Right renal pelvis (tissue), 4 donors: ENCODE data around the gene OR14K1. TPM values are rescaled to one million over a fixed set of nuclear protein-coding genes. Genes with fewer than 3 reads are reported as not detected.
"Not testable (repeated sequence)": the region's sequence is repeated elsewhere in the genome, so short reads cannot be mapped to it uniquely, and the experiment has no call there.

Experiments
- DNase-seq, 4 donors: peaks; one replicate each; pipeline ENCODE4 v3.0.0-alpha.2; 2013; ENCODE audit warnings: low read depth in 4 of 4, low spot score in 3 of 4, missing footprints in 1 of 4
- polyA plus RNA-seq, 4 donors: library from polyadenylated mRNA; unstranded; fragments of 120-200 nt; gene quantifications; one replicate each; pipeline ENCODE4 v1.2.1, GENCODE V29; 2013; ENCODE audit not compliant: insufficient read length in 4 of 4

Gene OR14K1
- not detected for polyA plus RNA-seq

DNA sequence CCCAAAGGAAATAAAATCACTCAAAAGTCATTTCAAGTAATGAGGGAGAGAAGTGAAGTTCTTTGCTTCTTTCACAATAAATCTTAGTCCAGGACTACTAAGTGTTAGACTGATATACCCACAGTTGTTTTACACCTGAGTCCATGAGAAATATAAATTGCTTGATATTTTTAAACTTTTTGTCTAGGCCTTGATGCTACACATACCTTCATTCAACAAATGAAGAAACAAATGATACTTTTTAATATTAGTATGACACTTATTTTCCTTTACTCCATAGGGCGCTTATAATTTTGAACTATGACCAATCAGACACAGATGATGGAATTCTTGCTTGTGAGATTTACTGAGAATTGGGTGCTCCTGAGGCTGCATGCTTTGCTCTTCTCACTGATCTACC is at the start of gene OR14K1:
TSS of gene OR14K1 (plus strand) at position 301 of the 400 bp plus-strand sequence. CDS start at position 301, 0 bp downstream.
- DNase-seq = no peak

DNA sequence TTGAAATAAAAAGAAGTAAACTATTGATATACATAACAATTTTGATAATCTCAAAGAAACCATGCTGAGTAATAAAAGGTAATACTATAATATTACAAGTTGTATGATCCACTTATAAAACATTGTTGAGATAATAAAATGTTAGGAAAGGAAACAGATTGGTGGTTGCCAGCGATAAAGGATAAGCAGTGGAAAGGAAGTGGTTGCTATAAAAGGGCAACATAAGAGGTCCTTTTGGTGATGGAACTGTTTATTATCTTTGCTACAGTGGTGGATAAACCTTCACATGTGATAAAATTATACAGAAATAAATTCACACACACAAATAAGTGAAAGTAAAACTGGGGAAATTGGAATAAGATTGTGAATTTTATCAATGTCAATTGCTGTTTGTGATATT is 37.1 kb upstream of the OR14K1 start:
- DNase-seq = no peak

DNA sequence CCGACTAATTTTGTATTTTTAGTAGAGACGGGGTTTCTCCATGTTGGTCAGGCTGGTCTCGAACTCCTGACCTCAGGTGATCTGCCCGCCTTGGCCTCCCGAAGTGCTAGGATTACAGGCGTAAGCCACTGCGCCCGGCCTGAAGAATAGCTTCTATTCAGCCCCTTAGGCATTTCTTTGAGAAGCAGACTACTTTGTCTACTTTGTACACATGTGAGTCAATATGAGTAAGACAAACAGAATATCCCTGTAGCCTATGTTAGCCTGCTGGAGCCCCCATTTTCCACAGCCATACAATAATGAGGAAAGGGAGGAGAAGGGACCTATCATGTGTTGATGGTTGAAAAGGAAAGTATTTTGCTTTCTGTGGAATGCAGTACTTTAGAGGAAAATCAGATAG is 27.7 kb upstream of the OR14K1 start:
- not testable (repeated sequence) for DNase-seq

GRCh38 chr1:247713753-247714152 is 24.7 kb upstream of the OR14K1 start:
- no peak for DNase-seq

DNA sequence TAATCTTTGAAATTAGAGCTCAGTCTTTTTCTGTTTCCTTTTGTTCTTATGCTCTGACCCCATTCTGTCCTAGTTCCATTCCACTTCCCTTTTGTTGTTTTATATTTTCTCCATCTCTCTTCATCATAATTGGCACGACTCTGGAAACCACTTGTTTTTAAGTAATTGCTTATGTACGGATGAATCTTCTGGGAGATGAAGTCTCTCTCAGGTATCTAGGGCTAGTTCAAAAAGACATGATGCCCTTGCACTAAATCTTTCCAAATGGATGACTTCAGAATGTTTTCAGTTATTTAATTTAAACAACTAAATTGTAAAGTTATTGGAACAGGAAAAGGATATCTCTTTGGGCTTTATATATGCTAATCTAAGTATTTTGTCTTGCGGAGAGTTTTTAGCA is 21.9 kb upstream of the OR14K1 start, which contains the start of gene OR6F1:
TSS of gene OR6F1 (minus strand) at position 101 of the 400 bp plus-strand sequence. CDS start 3,891 bp downstream, outside the sequence.
- no peak for DNase-seq

DNA sequence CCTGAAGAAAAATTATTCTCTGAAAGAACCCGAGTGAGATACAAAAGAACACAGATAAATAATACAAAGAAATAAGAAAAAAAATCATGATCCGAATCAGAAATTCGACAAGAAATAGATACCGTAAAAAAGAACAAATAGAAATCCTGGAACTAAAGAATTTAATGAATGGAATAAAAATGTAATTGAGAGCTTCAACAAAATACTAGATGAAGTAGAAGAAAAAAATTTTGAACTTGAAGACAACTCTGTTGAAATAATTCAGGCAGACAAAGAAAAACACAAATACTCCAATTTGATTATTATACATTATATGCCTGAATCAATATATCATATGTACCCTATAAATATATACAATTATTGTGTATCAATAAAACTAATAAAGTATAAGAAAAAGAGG is 17.2 kb upstream of the OR14K1 start:
- no peak for DNase-seq

DNA sequence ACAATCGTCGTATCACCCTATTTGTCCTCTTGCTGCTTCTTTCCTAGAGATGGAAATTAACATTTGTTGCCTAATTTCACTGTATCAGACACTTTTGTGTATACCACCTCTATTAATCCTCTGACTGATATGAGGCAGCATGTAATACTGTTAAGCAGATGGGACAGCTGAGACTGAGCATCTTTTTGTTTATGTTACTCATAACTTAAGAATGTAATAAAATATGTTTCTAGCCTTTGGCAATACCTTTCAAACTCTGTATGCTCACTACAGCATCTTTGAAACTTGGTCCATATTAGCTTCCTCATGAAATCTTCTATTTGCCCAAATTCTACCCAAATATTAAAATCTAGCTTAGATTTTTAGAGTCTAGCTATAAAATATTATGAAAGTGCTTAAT is 2.3 kb downstream of the OR14K1 start:
- DNase-seq = no peak

DNA sequence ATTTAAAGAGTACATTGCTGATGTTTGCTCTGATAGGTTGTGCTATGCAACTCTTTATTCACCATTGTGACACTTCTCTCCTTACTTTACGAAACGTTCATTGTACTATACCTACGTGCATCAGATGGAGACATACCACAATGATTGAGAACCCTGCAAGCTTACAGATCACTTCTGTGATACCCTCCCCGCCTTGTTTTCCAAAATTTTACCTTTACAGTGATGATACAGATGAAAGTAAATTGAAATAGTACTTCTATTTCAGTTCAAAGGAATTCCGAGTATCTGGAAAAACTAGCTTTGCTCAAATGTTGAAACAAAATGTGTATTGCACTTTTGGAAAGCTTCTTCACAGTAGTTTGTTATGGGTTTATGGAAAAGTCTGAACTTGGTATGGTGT is 3.3 kb downstream of the OR14K1 start:
- no peak for DNase-seq

GRCh38 chr1:247742215-247742760 is 3.9 kb downstream of the OR14K1 start:
- DNase-seq = not testable (repeated sequence)

GRCh38 chr1:247746391-247746935 is 8.0 kb downstream of the OR14K1 start:
- DNase-seq = no peak

- DNase-seq = no peak
These were observed 9.2 kb downstream of the OR14K1 start for GRCh38 chr1:247747616-247748015.

DNA sequence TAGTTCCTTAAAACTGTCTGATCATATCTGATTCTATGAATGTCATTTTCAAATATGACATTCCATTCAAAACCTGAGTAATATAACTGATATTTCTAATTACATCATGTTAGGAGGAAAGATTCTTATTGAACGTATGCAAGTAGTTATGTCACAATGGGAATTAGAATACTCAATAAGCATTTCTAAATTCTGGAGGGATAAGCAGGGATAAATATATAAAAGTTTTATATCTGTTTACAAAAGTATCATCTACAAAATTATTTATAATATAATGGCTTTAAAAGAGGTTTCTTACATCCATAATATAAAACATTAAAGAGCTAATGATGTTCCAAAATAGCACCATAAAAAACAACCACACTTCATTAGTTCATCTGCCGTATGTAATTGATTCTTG is 9.6 kb downstream of the OR14K1 start, which contains the start of gene OR14A2:
TSS of gene OR14A2 (minus strand) at position 101 of the 400 bp plus-strand sequence.
- no peak for DNase-seq

DNA sequence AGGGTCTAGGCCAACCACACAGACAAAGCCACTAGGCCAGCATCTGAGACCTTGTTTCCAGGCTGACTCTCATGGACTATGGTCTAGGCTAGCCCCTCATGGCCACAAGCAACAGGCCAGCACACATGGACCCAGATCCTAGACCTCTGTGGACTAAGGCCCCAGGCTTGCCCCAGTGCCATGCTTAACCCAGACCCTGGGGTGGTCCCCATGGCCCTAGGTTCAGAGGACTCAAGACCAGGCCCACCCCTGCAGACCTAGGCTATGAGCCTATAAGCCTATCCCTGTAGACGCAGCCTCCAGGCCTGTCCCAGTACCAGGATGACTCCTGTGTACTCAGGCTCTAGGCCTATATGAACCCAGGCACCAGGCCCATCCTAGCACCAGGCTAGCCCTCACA is 11.5 kb downstream of the OR14K1 start:
- no peak for DNase-seq

DNA sequence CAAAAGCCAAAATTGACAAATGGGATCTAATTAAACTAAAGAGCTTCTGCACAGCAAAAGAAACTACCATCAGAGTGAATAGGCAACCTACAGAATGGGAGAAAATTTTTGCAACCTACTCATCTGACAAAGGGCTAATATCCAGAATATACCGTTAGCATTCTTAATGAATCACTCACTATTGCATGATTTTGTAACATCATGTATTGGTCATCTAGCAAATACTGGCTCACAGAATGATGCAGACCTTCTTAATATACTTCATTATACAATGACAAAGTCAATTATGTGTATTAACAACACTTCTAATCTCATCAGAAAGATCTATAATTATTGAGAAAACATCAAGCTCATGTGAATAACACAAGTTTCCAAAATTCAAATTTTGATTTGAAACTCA is 15.9 kb downstream of the OR14K1 start:
- not testable (repeated sequence) for DNase-seq

- DNase-seq = no peak
These were observed 22.0 kb downstream of the OR14K1 start, which contains the start of gene OR1C1 for GRCh38 chr1:247760456-247760855. OR1C1 (minus strand) TSS chr1:247760556; CDS start chr1:247758406, 2,150 bp downstream.

DNA sequence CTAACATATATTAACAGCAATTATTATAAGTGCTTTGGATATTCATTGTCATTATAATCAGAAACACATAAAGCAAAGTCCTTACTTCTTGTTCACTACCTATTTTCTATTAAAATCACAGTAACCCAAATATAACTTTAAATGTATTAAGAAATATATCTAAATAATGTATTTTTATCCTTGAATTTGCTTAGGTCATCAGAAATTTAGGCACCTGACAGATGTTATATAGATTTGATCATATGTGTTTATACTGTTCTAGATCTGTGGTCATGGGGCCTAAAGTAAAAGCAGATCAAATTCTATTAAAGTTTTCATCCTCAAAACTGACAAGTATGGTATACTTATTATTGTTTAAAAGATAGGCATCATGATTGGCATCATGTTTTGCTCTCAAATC is 31.2 kb downstream of the OR14K1 start:
- no peak for DNase-seq

Other genes starting within 250 kb of the OR14K1 start
- 1 to 10 TPM in 1 of 4 donors, under 1 TPM in 3; 0.66 to 1.2 (median 0.92) TPM for gene OR2C3, start 202.2 kb upstream of the OR14K1 start, polyA plus RNA-seq
- under 1 TPM; 0.46 to 0.89 (median 0.64) TPM for gene GCSAML, start 189.5 kb upstream of the OR14K1 start, polyA plus RNA-seq
- gene OR2G2, start 150.3 kb upstream of the OR14K1 start, polyA plus RNA-seq = not detected
- gene OR2G3, start 133.0 kb upstream of the OR14K1 start, polyA plus RNA-seq = not detected
- not detected for gene OR13G1, start 58.9 kb upstream of the OR14K1 start, polyA plus RNA-seq
- not detected for gene OR6F1, start 22.0 kb upstream of the OR14K1 start, polyA plus RNA-seq
- gene OR14A2, start 9.5 kb downstream of the OR14K1 start, polyA plus RNA-seq = not detected
- under 1 TPM in 1 of 4 donors, not detected in 3; 0.17 TPM for gene OR1C1, start 21.9 kb downstream of the OR14K1 start, polyA plus RNA-seq
- not detected for gene OR14A16, start 85.5 kb downstream of the OR14K1 start, polyA plus RNA-seq
- not detected for gene OR11L1, start 103.3 kb downstream of the OR14K1 start, polyA plus RNA-seq
- 1 to 10 TPM; 1.3 to 2.3 (median 1.4) TPM for gene TRIM58, start 118.6 kb downstream of the OR14K1 start, polyA plus RNA-seq
- under 1 TPM in 3 of 4 donors, not detected in 1; 0.33 to 0.38 (median 0.36) TPM for gene OR2W3, start 157.0 kb downstream of the OR14K1 start, polyA plus RNA-seq
- not detected for gene OR2T8, start 181.6 kb downstream of the OR14K1 start, polyA plus RNA-seq
- gene OR2AJ1, start 186.3 kb downstream of the OR14K1 start, polyA plus RNA-seq = not detected
- gene OR2L8, start 210.2 kb downstream of the OR14K1 start, polyA plus RNA-seq = not detected
- gene OR2AK2, start 226.6 kb downstream of the OR14K1 start, polyA plus RNA-seq = not detected